ENCODE data around the gene GALNT9. TPM values are rescaled to one million over a fixed set of nuclear protein-coding genes. Genes with fewer than 3 reads are reported as not detected.
A peak's percentile ranks its signal among the peaks of the same experiment; 100 is the strongest.

Gene GALNT9
- total and polyA plus RNA-seq, 7 donors, result 0.28 to 5.0 (median 2.8) TPM; not detected in 2

GRCh38 chr12:132375747-132376463 is 46.5 kb upstream of the GALNT9 start:
- H3K9me3 ChIP-seq, result no peaks in the 10 kb centered on the region
- peak; percentile 42 for DNase-seq
- no peaks in the 10 kb centered on the region for H3K36me3 ChIP-seq
- intact Hi-C loops (cut with DNase I), result loop anchor here (2.0 to 10.0 kb wide), 2 partner anchors 101 to 223 kb away; no protein-coding TSS in a partner anchor
- WGBS, 2 donors, result 70 to 73% methylated on average over 22 of the region's 22 CpGs
- TF ChIP-seq POLR2AphosphoS5 (IDR thresholded peaks at IDR 0.05) (no peak), EP300 (IDR thresholded peaks at IDR 0.05) (no peak), POLR2A (IDR thresholded peaks at IDR 0.05) (no peak), CTCF (IDR thresholded peaks at IDR 0.05) (no peak)
- H3K4me1 ChIP-seq, result no peaks in the 10 kb centered on the region
- peaks cover 31 to 84% (median 74%) of the 10 kb centered on the region in 3 donors for H3K27me3 ChIP-seq
- no peak overlapping the region for H3K27ac ChIP-seq
- no peak overlapping the region for H3K4me3 ChIP-seq

- Histone ChIP-seq H3K4me3 (no peak overlapping the region), H3K27me3 (peaks cover 30 to 85% (median 80%) of the 10 kb centered on the region in 3 donors), H3K9me3 (no peaks in the 10 kb centered on the region), H3K4me1 (no peaks in the 10 kb centered on the region), H3K36me3 (no peaks in the 10 kb centered on the region), H3K27ac (no peak overlapping the region)
- peak; percentile 34 for DNase-seq
- intact Hi-C loops (cut with DNase I), result loop anchor here (2.0 to 10.0 kb wide), 2 partner anchors 100 to 222 kb away; no protein-coding TSS in a partner anchor
- 64 to 78% methylated on average over 28 of the region's 28 CpGs for WGBS, 2 donors
- TF ChIP-seq POLR2A (IDR thresholded peaks at IDR 0.05) (no peak), EP300 (IDR thresholded peaks at IDR 0.05) (no peak), POLR2AphosphoS5 (IDR thresholded peaks at IDR 0.05) (no peak)
Observed at GRCh38 chr12:132374612-132375445, 45.4 kb upstream of the GALNT9 start.

DNA sequence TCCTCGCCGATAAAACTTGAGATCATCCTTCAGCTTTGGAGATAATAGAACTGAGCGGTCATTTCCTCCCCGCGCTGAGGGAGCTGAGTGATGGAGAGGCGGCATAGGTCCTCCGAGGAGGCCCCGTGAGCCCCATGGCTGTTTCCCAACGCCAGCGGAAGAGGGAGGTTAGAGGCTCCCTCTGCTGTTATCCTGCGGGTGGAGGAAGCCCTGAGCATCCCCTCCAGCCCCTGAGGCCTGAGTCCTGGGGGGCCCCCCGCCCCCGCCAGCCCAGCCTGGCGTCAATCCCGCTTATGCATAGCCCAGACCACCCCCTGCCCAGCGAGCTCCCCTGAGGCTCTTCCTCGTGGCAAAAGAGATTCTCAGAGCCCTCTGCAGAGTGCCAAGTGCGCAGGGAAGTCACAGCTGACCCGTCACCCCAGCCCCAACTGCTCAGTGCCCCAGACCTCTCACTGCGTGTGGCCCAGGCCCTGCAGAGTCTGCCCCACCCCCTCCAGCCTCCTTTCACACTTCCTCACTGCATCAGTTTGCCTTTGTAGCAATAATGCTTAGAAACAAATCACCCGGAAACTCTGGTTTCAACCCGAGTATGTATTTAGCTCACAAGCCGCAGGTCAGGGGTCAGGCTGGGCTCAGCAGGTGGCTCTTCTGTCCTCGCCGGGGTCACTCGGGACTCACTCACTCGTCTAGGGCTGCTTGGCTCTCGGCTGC is 44.7 kb upstream of the GALNT9 start:
- TF ChIP-seq CTCF (IDR thresholded peaks at IDR 0.05) (peak in 1 of 4 experiments; percentile 33), EP300 (IDR thresholded peaks at IDR 0.05) (no peak)
- H3K27me3 ChIP-seq, result peaks cover 25 to 84% (median 76%) of the 10 kb centered on the region in 3 donors
- DNase-seq, result peak; percentile 75
- intact Hi-C loops (cut with DNase I), result loop anchor here (2.0 to 10.0 kb wide), 2 partner anchors 99 to 221 kb away; no protein-coding TSS in a partner anchor
- no peak overlapping the region for H3K27ac ChIP-seq
- no peaks in the 10 kb centered on the region for H3K36me3 ChIP-seq
- no peaks in the 10 kb centered on the region for H3K9me3 ChIP-seq
- H3K4me1 ChIP-seq, result no peaks in the 10 kb centered on the region
- no peak overlapping the region for H3K4me3 ChIP-seq
- 32 to 56% methylated on average over 28 of the region's 28 CpGs for WGBS, 2 donors

- Histone ChIP-seq H3K27ac (no peak overlapping the region), H3K4me3 (no peak overlapping the region), H3K9me3 (no peaks in the 10 kb centered on the region), H3K27me3 (peaks cover 11 to 58% (median 32%) of the 10 kb centered on the region in 3 donors), H3K4me1 (no peaks in the 10 kb centered on the region), H3K36me3 (no peaks in the 10 kb centered on the region)
- WGBS, 2 donors, result 56 to 75% methylated on average over 18 of the region's 18 CpGs
- TF ChIP-seq POLR2AphosphoS5 (IDR thresholded peaks at IDR 0.05) (no peak), POLR2A (IDR thresholded peaks at IDR 0.05) (no peak), EP300 (IDR thresholded peaks at IDR 0.05) (no peak), CTCF (IDR thresholded peaks at IDR 0.05) (no peak)
- peak; percentile 48 for DNase-seq
- intact Hi-C loops (cut with DNase I), result no loop called here
Observed at GRCh38 chr12:132367852-132368251, 38.5 kb upstream of the GALNT9 start.

All from sigmoid colon (tissue), 7 donors.